ENCODE measurements around the gene NAA16. TPM values are rescaled to one million over a fixed set of nuclear protein-coding genes. Genes with fewer than 3 reads are reported as not detected.
A peak's percentile ranks its signal among the peaks of the same experiment; 100 is the strongest.

NAA16 gene
- polyA plus RNA-seq, 1 of the 3 experiments (the other 2 are of a cell fraction) = 4.4 TPM

DNA sequence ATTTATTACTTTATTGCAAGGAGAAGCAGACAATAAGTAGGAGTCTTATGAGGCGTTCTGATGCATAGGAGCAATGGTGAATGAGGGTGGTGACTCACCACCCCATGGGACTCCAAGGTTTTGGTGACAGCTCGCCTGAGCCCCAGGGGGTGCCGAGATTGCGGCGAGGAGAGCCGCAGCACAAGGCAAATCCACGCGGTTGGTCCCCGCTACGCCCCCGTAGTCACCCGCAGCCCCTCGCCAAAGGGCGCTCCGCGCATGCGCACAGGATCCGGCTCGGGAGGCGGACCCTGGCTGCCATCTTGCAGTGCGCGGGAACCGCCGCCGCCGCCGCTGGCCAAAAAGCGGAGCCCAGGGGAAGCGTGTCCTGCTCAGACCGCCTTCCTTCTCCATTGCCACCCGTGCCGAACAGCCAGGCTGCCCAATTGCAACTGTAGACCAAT lies at the start of gene NAA16 (continued):
- TF ChIP-seq EZH2phosphoT487 (IDR thresholded peaks at IDR 0.05; ENCODE audit: borderline replicate concordance, low read depth) (no peak), MEF2A (IDR thresholded peaks at IDR 0.05; ENCODE audit: borderline replicate concordance, low read depth) (no peak), REST (IDR thresholded peaks at IDR 0.05; ENCODE audit: low read depth, low read length) (no peak), NFIC (IDR thresholded peaks at IDR 0.05; ENCODE audit: borderline replicate concordance) (0 out of 2 replicates have a peak, but pooled peaks have one; percentile 25), RXRA (IDR thresholded peaks at IDR 0.05; ENCODE audit: borderline replicate concordance, low read depth) (no peak), GATA2 (CRISPR knock-in tag; IDR thresholded peaks at IDR 0.05) (no peak)

GRCh38 chr13:41263261-41263971 lies 47.7 kb upstream of the NAA16 start, which contains the start of gene MTRF1:
Gene MTRF1, minus strand, starts transcription at chr13:41263576. Its CDS starts 2,669 bp downstream, at chr13:41260907.
- H3F3A ChIP-seq (replicated peaks; ENCODE audit: insufficient read depth) = peaks cover 5% of the 10 kb centered on the region
- H4K20me1 ChIP-seq (ENCODE audit: insufficient read depth) = no peaks in the 10 kb centered on the region
- peak within 1 kb of the TSS; percentile 68 to 91; a peak in 3 of 4 replicates for H3K27ac ChIP-seq (ENCODE audit: low read depth in 2 of 2, low read length in 1 of 2)
- H3K4me1 ChIP-seq (ENCODE audit: control insufficient read depth in 1 of 2, insufficient read depth in 2 of 2, low read depth in 1 of 2, low read length in 1 of 2) = peaks cover 0 to 3% of the 10 kb centered on the region in 2 experiments; a peak in 2 of 4 replicates
- H2AFZ ChIP-seq (ENCODE audit: low read depth) = peak within 1 kb of the TSS; percentile 97
- H3K36me3 ChIP-seq (replicated peaks in 1 of 2; ENCODE audit: control insufficient read depth in 1 of 2, insufficient read depth in 2 of 2, low read length in 1 of 2) = peaks cover 18 to 23% of the 10 kb centered on the region in 2 experiments
- ChIA-PET POLR2A (interaction anchor here (1.0 kb wide), 1 partner anchor 130 kb away, joined by 3 read pairs; the partner anchor contains the start of gene KBTBD6), CTCF (interaction anchor here (0.8 kb wide), 1 partner anchor 41 kb away, joined by 3 read pairs; no protein-coding TSS in a partner anchor)
- peaks cover 22% of the 10 kb centered on the region for H3K9me3 ChIP-seq
- DNase-seq = peak; percentile 86
- H3K4me2 ChIP-seq = peak within 1 kb of the TSS; percentile 81
- H3K79me2 ChIP-seq (ENCODE audit: insufficient read depth) = peaks cover 6% of the 10 kb centered on the region; the same call in 1 of the 2 replicates
- peak within 1 kb of the TSS; percentile 67 for H3K9ac ChIP-seq
- no peaks in the 10 kb centered on the region for H3K27me3 ChIP-seq (ENCODE audit: insufficient read depth)
- WGBS (ENCODE audit: low lambda C conversion rate) = 1% methylated on average over 32 of the region's 32 CpGs
- H3K9me2 ChIP-seq = no peaks in the 10 kb centered on the region
- TF ChIP-seq NRF1 (IDR thresholded peaks at IDR 0.05; ENCODE audit: low read depth, low read length) (no peak), MXI1 (IDR thresholded peaks at IDR 0.05; ENCODE audit: low read depth, low read length) (peak; percentile 57; the same call in 1 of the 2 replicates), YY1 (IDR thresholded peaks at IDR 0.05; ENCODE audit: low read depth) (peak; percentile 80), ZBTB33 (IDR thresholded peaks at IDR 0.05; ENCODE audit: borderline replicate concordance, low read depth) (peak; percentile 77), TAF1 (IDR thresholded peaks at IDR 0.05; ENCODE audit: borderline replicate concordance, low read depth, low read length) (peak; percentile 74), SIN3A (IDR thresholded peaks at IDR 0.05; ENCODE audit: borderline replicate concordance, low read depth, low read length) (peak; percentile 54; the same call in 1 of the 2 replicates), FOXJ3 (CRISPR knock-in tag; IDR thresholded peaks at IDR 0.05) (no peak), GABPA (IDR thresholded peaks at IDR 0.05; ENCODE audit: low read depth) (peak; percentile 100), GATA2 (CRISPR knock-in tag; IDR thresholded peaks at IDR 0.05) (no peak), POLR2AphosphoS5 (IDR thresholded peaks at IDR 0.05; ENCODE audit: low read depth, low read length) (peak; percentile 83), EZH2phosphoT487 (IDR thresholded peaks at IDR 0.05; ENCODE audit: borderline replicate concordance, low read depth) (no peak), MAX (IDR thresholded peaks at IDR 0.05; ENCODE audit: low read depth) (peak; percentile 88), FOXM1 (IDR thresholded peaks at IDR 0.05; ENCODE audit: low read depth) (no peak), ELF1 (IDR thresholded peaks at IDR 0.05) (peak; percentile 89), CHD2 (IDR thresholded peaks at IDR 0.05; ENCODE audit: low read length, partially characterized antibody) (peak; percentile 78), REST (IDR thresholded peaks at IDR 0.05; ENCODE audit: low read depth, low read length) (no peak)
- H3K4me3 ChIP-seq (ENCODE audit: low read depth in 2 of 2, low read length in 1 of 2) = peak within 1 kb of the TSS; percentile 75 to 76
